Common myeloid progenitor, CD34-positive (primary cell): ENCODE measurements around the gene TMEFF1.
"Not testable (repeated sequence)": the region's sequence is repeated elsewhere in the genome, so short reads cannot be mapped to it uniquely, and the experiment has no call there.

Experiments
- CTCF ChIA-PET: fragments of 350-600 bp; sonication (Branson Sonifier 250); formaldehyde crosslinking; loops from one replicate; lab custom pipeline; 2021; ENCODE audit warnings: antibody characterized with exemption; lab: Charles Lee
- POLR2A ChIA-PET: fragments of 350-600 bp; sonication (Branson Sonifier 250); formaldehyde crosslinking; loops from one replicate; lab custom pipeline; 2021; ENCODE audit warnings: antibody characterized with exemption; lab: Charles Lee
- DNase-seq, 3 donors: peaks; one replicate each; pipeline versions ENCODE4 v3.0.0 to v3.0.0-alpha.2; 2013
- H3K27ac ChIP-seq, 2 experiments: 1 replicate in 1 of 2; 2 replicates in 1 of 2; pipeline ENCODE4 v1.7.0; 2013; ENCODE audit warnings: inconsistent platforms in 2 of 2, low read length in 2 of 2, mild to moderate bottlenecking in 2 of 2, low read depth in 1 of 2, moderate library complexity in 1 of 2; ENCODE audit not compliant: severe bottlenecking in 2 of 2, insufficient read depth in 1 of 2, poor library complexity in 1 of 2
- H3K27me3 ChIP-seq, 5 experiments: replicated peaks in 2 of 5; 1 replicate in 3 of 5; 2 replicates in 2 of 5; pipeline versions ENCODE4 v1.6.1 to v1.7.0; 2013; ENCODE audit warnings: low read length in 4 of 5, mild to moderate bottlenecking in 2 of 5, moderate library complexity in 2 of 5, inconsistent platforms in 1 of 5; ENCODE audit not compliant: insufficient read depth in 5 of 5, control insufficient read depth in 4 of 5
- H3K36me3 ChIP-seq, 4 experiments: 1 replicate in 2 of 4; 2 replicates in 2 of 4; pipeline versions ENCODE4 v1.6.1 to v1.7.0; 2013; ENCODE audit warnings: low read length in 3 of 4, control low read depth in 1 of 4, mild to moderate bottlenecking in 1 of 4; ENCODE audit not compliant: control insufficient read depth in 4 of 4, insufficient read depth in 4 of 4
- H3K4me1 ChIP-seq, 4 experiments: 1 replicate in 3 of 4; 2 replicates in 1 of 4; pipeline versions ENCODE4 v1.6.1 to v1.7.1; 2013; ENCODE audit warnings: low read length in 3 of 4, mild to moderate bottlenecking in 3 of 4, control low read depth in 1 of 4, inconsistent platforms in 1 of 4, moderate library complexity in 1 of 4; ENCODE audit not compliant: control insufficient read depth in 4 of 4, insufficient read depth in 4 of 4; ENCODE audit errors: control extremely low read depth in 1 of 4
- H3K4me3 ChIP-seq, 7 experiments: 1 replicate in 4 of 7; 2 replicates in 3 of 7; pipeline versions ENCODE4 v1.5.1 to v1.7.0; 2013; ENCODE audit warnings: mild to moderate bottlenecking in 7 of 7, low read length in 6 of 7, moderate library complexity in 6 of 7, inconsistent platforms in 2 of 7, low read depth in 2 of 7, control low read depth in 1 of 7; ENCODE audit not compliant: insufficient read depth in 4 of 7, control insufficient read depth in 1 of 7; ENCODE audit errors: extremely low read depth in 1 of 7
- H3K9me3 ChIP-seq, 5 experiments: 1 replicate in 4 of 5; 2 replicates in 1 of 5; pipeline versions ENCODE4 v1.6.1 to v1.7.1; 2013; ENCODE audit warnings: low read length in 4 of 5, mild to moderate bottlenecking in 2 of 5, inconsistent platforms in 1 of 5, low read depth in 1 of 5, moderate library complexity in 1 of 5; ENCODE audit not compliant: control insufficient read depth in 4 of 5, insufficient read depth in 2 of 5; ENCODE audit errors: control extremely low read depth in 1 of 5
- WGBS: methylation state at CpG from one replicate; pipeline ENCODE4 v1.1.5; 2013; ENCODE audit not compliant: insufficient coverage; 5-methylcytosine and 5-hydroxymethylcytosine counted together

TMEFF1 gene

DNA sequence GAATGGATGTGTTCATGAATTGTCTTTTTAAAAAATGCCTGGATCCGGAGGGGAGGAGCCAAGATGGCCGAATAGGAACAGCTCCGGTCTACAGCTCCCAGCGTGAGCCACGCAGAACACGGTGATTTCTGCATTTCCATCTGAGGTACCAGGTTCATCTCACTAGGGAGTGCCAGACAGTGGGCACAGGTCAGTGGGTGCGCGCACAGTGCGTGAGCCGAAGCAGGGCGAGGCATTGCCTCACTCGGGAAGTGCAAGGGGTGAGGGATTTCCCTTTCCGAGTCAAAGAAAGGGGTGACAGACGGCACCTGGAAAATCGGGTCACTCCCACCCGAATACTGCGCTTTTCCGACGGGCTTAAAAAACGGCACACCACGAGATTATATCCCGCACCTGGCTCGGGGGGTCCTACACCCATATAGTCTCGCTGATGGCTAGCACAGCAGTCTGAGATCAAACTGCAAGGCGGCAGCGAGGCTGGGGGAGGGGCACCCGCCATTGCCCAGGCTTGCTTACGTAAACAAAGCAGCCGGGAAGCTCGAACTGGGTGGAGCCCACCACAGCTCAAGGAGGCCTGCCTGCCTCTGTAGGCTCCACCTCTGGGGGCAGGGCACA lies 54.3 kb downstream of the TMEFF1 start:
- DNase-seq, CTCF ChIA-PET, H3K4me3 ChIP-seq, H3K9me3 ChIP-seq, H3K4me1 ChIP-seq, H3K27me3 ChIP-seq, H3K27ac ChIP-seq, POLR2A ChIA-PET, H3K36me3 ChIP-seq: not testable (repeated sequence)
- WGBS, result 99% methylated on average over 14 of the region's 30 CpGs

DNA sequence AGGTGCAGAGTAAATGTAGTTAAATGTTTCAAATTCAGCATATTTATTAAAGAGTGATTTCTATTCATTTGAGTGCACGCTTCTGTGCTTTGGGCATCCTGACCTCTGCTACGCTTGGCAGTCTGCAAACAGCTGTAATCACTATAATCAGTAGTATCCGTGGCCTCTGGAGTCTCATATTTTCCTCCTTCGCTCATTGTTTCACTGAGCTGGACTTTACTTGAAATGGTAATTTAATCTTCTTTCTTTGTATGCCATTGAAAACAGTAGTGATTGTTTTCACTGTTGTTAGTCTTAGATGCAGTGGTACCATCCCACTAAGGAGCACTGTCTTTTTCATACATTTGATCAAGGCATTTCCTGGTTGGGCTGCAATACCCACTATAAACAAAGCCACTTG lies 61.5 kb downstream of the TMEFF1 start:
- no peak for DNase-seq
- ChIA-PET POLR2A (interaction anchor here (0.6 kb wide), 1 partner anchor 44 kb away, joined by 3 read pairs; no protein-coding TSS in a partner anchor), CTCF (interaction anchor here (1.7 kb wide), 1 partner anchor 19 kb away, joined by 4 read pairs; no protein-coding TSS in a partner anchor)
- 80% methylated on average over 1 of the region's 4 CpGs for WGBS
- no peaks in the 10 kb centered on the region for H3K36me3 ChIP-seq
- no peaks in the 10 kb centered on the region for H3K9me3 ChIP-seq
- H3K4me3 ChIP-seq, result no peak overlapping the region
- no peaks in the 10 kb centered on the region for H3K4me1 ChIP-seq
- no peaks in the 10 kb centered on the region for H3K27me3 ChIP-seq
- no peak overlapping the region for H3K27ac ChIP-seq

DNA sequence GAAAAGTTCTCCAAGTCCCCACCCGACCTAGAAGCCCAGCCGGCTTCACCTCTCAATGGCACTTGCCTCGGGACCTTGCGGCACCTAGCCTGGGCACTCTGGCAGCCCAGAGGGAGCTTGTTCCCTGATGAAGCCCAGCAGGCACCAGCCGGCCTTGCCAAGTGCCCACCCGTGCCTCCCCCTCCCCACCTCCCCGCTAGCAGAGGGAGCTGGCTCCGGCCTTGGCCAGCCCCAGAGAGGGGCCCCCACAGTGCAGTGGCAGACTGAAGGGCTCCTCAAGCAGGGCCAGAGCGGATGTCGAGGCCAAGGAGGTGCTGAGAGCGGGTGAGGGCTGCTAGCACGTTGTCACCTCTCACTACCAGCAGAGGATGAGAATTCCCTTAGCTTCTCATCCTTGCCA lies 67.4 kb downstream of the TMEFF1 start:
- no peak for DNase-seq
- H3K9me3 ChIP-seq, result peaks cover 0 to 10% (median 4%) of the 10 kb centered on the region in 5 experiments
- no peaks in the 10 kb centered on the region for H3K36me3 ChIP-seq
- H3K4me1 ChIP-seq, result no peaks in the 10 kb centered on the region
- H3K27ac ChIP-seq, result no peak overlapping the region
- no peak overlapping the region for H3K4me3 ChIP-seq
- H3K27me3 ChIP-seq, result no peaks in the 10 kb centered on the region
- CTCF ChIA-PET, result no interaction called here
- 96% methylated on average over 7 of the region's 12 CpGs for WGBS
- POLR2A ChIA-PET, result interaction anchor here (0.7 kb wide), 1 partner anchor 78 kb away, joined by 3 read pairs; no protein-coding TSS in a partner anchor

DNA sequence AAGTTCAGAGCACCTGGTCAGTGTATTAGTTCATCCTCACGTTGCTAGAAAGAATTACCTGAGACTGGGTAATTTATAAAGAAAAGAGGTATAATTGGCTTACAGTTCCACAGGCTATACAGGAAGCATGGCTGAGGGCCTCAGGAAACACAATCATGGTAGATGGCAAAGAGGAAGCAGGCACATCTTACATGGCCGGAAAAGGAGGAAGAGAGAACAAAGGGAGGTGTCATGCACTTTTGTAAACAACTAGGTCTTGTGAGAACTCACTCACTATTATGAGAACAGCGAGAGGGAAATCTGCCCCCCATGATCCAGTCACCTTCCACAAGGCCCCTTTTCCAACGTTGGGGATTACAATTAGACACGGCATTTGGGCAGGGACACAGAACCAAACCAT lies 76.1 kb downstream of the TMEFF1 start:
- Histone ChIP-seq H3K4me1 (peaks cover 0 to 4% (median 0%) of the 10 kb centered on the region in 4 experiments), H3K27ac (no peak overlapping the region), H3K9me3 (peaks cover 3 to 15% (median 11%) of the 10 kb centered on the region in 5 experiments), H3K4me3 (no peak overlapping the region), H3K27me3 (no peaks in the 10 kb centered on the region), H3K36me3 (no peaks in the 10 kb centered on the region)
- 58% methylated on average over 2 of the region's 5 CpGs for WGBS
- POLR2A ChIA-PET, result no interaction called here
- CTCF ChIA-PET, result no interaction called here
- peak in 1 of 3 donors; percentile 2 for DNase-seq

DNA sequence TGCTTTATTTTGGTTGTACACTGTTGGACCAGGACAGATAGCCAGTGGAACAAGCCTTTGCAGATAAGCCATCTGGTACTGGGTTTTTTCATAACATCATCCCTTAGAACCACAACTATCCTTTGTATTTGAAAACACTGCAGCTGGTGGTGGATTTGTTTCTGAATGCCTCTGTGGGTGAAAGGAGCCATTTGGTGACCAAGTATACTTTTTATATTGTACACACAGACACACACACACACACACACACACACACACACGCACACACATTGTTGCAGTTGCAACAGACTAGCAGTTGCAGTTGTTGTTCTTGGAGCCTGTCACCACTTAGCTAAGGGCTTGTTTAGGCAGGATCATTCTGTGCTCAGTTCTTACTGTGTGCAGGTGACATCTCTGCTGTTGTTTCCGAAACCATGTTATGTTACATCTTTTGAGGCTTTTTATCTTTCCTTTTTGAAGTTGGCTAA lies 82.0 kb downstream of the TMEFF1 start:
- Histone ChIP-seq H3K36me3 (no peaks in the 10 kb centered on the region), H3K27ac (no peak overlapping the region), H3K27me3 (no peaks in the 10 kb centered on the region), H3K9me3 (no peaks in the 10 kb centered on the region), H3K4me1 (no peaks in the 10 kb centered on the region), H3K4me3 (no peak overlapping the region)
- 0% methylated on average over 1 of the region's 2 CpGs for WGBS
- ChIA-PET CTCF (no interaction called here), POLR2A (no interaction called here)
- no peak for DNase-seq

DNA sequence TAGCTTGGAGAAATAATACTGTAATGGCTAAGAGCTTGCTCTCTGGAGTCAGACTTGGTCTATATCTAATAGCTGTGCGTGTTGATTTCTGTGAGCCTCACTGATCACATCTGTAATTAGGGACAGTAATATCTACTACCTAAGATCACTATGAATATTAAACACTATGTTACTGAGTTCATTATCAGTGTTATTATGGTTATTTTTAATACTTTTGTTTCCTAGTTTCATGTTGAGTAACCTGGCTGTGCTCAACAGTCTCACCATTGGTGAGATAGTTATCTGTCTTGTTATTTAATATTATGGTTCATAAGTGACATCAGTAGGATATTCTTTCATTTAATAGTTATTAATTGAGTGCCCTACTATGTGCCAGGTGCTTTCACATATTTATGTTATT lies 82.5 kb downstream of the TMEFF1 start:
- no peak for DNase-seq
- ChIA-PET CTCF (no interaction called here), POLR2A (no interaction called here)
- no CpG with 5 or more reads among the region's 1 CpG for WGBS
- no peaks in the 10 kb centered on the region for H3K9me3 ChIP-seq
- H3K4me1 ChIP-seq, result no peaks in the 10 kb centered on the region
- no peak overlapping the region for H3K4me3 ChIP-seq
- no peaks in the 10 kb centered on the region for H3K36me3 ChIP-seq
- H3K27ac ChIP-seq, result no peak overlapping the region
- H3K27me3 ChIP-seq, result no peaks in the 10 kb centered on the region

DNA sequence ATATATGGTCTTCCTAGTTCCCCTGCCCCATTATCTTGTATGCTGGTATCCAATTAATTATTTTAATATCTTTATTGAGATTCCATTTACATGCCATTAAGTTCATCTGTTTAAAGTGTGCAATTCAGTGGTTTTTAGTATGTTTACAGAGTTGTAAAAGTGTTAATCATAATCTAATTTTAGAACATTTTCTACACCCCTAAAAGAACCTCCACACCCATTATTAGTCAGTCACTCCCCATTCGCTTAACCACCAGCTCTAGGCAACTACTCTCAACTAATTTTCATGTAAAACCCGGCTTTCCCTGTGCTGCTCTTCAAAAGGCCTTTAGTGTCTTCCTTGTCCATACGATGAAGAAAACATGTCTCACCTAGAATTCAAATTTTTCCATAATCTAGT lies 84.1 kb downstream of the TMEFF1 start:
- WGBS, result 100% methylated on average over 3 of the region's 3 CpGs
- DNase-seq, result no peak
- Histone ChIP-seq H3K4me1 (no peaks in the 10 kb centered on the region), H3K27me3 (no peaks in the 10 kb centered on the region), H3K9me3 (no peaks in the 10 kb centered on the region), H3K36me3 (no peaks in the 10 kb centered on the region), H3K27ac (no peak overlapping the region), H3K4me3 (no peak overlapping the region)
- POLR2A ChIA-PET, result no interaction called here
- CTCF ChIA-PET, result no interaction called here
